GM12874 (cell line): ENCODE data around the gene PLCG2.

Experiments used
- TF ChIP-seq, protein P1 (sequence below): IDR thresholded peaks from 2 replicates; pipeline ENCODE4 v1.5.1; 2011; ENCODE audit warnings: low read depth, mild to moderate bottlenecking, control low read depth, low read length, moderate library complexity; ENCODE audit not compliant: insufficient read depth

PLCG2 gene

DNA sequence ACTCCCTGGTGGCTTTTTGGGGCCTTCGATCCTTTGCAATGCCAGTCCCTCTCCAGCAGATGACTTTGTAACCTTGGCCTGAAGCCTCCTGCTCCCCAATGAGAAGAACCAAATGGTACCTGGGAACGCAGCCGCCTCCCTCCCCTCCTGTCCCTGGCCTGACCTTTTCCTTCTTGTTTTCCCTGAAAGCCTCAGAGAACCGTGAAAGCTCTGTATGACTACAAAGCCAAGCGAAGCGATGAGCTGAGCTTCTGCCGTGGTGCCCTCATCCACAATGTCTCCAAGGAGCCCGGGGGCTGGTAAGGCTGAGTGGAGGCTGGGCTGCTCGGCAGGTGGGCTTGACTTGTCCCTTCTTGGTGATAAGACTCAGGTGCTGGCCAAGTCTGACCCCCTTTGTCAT lies 144.2 kb downstream of the PLCG2 start:
- TF ChIP-seq, protein P1, sequence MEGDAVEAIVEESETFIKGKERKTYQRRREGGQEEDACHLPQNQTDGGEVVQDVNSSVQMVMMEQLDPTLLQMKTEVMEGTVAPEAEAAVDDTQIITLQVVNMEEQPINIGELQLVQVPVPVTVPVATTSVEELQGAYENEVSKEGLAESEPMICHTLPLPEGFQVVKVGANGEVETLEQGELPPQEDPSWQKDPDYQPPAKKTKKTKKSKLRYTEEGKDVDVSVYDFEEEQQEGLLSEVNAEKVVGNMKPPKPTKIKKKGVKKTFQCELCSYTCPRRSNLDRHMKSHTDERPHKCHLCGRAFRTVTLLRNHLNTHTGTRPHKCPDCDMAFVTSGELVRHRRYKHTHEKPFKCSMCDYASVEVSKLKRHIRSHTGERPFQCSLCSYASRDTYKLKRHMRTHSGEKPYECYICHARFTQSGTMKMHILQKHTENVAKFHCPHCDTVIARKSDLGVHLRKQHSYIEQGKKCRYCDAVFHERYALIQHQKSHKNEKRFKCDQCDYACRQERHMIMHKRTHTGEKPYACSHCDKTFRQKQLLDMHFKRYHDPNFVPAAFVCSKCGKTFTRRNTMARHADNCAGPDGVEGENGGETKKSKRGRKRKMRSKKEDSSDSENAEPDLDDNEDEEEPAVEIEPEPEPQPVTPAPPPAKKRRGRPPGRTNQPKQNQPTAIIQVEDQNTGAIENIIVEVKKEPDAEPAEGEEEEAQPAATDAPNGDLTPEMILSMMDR = no peak

- TF ChIP-seq, protein P1 = no peak
Measured at GRCh38 chr16:81925016-81925415, 145.9 kb downstream of the PLCG2 start.

DNA sequence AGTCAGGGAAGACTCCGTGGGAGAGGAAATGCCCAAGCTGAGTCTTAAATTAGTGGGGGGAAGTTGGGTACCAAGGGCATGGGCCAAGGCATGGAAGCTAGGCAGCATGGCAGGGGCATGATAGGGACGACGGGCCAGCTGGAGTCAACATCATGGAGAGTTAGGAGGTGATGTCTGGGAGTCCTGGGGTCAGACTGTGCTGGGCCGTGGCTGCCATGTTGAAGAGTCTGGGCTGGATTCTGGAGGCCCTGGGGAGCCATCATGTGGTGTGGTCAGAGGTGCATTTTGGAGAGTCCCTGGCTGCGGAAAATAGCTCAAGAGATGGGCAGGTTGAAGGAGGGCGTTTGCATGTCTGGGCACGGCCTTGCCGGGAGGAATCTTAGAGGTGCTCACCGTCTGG lies 146.9 kb downstream of the PLCG2 start:
- TF ChIP-seq, protein P1 = no peak

- TF ChIP-seq, protein P1 = no peak
Measured at GRCh38 chr16:81927561-81928185, 148.6 kb downstream of the PLCG2 start.

DNA sequence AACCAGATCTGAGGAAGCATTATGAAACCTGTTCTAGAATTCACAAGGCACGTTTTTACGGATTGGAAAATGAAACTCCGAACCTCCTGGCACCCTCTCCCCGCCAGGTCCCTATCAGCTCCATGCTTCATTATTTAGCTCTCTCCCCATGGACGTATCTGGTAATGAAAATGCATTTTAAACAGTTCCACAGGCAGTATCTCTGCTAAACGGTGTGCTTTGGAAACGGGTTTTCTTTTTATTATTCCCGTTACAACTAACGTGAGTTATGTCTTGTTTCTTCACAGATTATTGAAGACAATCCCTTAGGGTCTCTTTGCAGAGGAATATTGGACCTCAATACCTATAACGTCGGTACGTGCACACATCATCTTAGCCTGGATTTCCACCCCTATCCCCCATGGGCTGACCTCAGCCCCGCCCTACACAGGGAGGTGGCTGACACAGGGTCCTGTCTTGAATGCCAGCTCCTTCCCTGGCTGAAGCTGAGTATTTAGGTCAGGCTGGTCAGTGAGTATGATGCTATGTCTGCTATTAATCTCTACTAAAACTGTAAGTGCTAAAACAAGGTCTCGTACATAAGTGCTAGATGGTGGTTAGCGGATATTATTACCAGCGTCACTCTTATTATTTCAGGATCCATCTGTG lies 149.3 kb downstream of the PLCG2 start:
- TF ChIP-seq, protein P1 = no peak

GRCh38 chr16:81928975-81929374 lies 149.9 kb downstream of the PLCG2 start:
- TF ChIP-seq, protein P1 = no peak

DNA sequence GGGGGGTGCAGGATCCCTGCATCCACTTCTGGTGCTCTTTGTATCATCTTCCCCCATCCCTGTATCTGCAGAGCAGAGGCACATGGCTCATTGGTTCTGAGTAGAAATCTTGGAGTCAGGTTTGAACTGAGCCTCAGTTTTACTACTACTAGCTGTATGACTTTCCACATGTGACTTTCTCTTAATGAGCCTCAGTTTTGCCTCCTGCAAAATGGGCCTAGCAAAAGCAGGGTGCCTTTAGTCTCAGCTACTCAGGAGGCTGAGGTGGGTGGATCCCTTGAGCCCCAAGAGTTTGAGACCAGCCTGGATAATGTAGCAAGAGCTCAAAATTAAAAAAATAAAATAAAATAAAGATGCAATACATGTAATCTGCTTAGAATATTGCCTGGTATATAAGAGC lies 150.8 kb downstream of the PLCG2 start:
- TF ChIP-seq, protein P1 = no peak
